Measurements from ENCODE around the gene WARS2.
"Not testable (repeated sequence)": the region's sequence is repeated elsewhere in the genome, so short reads cannot be mapped to it uniquely, and the experiment has no call there.

The WARS2 gene

GRCh38 chr1:119141020-119141424 lies 569 bp upstream of the WARS2 start:
- in situ Hi-C loops (cut with MboI; ENCODE audit: low sequenced_read_pairs) = no loop called here

GRCh38 chr1:119139857-119140176 lies 636 bp downstream of the WARS2 start:
- in situ Hi-C loops (cut with MboI; ENCODE audit: low sequenced_read_pairs) = no loop called here

DNA sequence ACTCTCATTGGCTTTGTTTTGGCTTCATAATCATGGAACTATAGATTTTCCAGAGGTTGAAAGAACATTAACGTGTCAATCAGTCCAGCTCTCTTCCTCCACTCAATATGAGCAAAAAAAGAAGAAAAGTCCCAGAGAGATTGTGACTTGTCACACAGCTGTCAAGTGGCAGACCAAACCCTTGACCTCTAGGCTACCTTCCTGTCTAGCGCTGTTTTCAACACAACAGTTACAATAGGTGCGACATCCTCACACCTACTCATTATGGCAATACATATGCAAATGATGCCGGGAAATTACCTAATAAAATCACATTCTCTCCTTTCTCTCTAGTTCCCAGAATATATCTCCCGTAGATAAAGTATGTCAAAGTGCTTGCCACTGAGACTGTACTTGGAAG lies 1.1 kb downstream of the WARS2 start:
- in situ Hi-C loops (cut with MboI; ENCODE audit: low sequenced_read_pairs) = no loop called here

- in situ Hi-C loops (cut with MboI; ENCODE audit: low sequenced_read_pairs) = no loop called here
Measured at GRCh38 chr1:119136401-119136800, 4.1 kb downstream of the WARS2 start.

- in situ Hi-C loops (cut with MboI; ENCODE audit: low sequenced_read_pairs) = no loop called here
Measured at GRCh38 chr1:119133987-119134386, 6.5 kb downstream of the WARS2 start.

GRCh38 chr1:119132179-119132578 lies 8.3 kb downstream of the WARS2 start:
- in situ Hi-C loops (cut with MboI; ENCODE audit: low sequenced_read_pairs) = no loop called here

GRCh38 chr1:119125874-119126273 lies 14.6 kb downstream of the WARS2 start:
- in situ Hi-C loops (cut with MboI; ENCODE audit: low sequenced_read_pairs) = no loop called here

DNA sequence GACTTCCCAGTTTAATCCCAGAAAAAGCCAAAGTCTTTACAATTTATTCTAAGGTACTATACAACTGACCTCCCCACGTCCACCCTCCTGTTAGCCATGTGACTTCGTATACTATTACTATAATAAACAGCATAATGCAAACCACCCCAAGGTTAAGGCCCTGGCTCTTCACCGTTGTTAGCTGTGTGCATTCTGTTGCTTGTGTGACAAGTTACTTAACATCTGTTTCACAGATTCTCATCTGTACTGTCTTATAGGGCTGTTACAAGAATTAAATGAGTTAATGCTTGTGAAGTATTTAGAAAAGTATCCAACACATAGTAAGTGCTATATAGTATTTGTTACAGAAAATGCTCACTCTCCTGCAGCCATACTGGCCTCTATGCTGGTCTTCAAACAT lies 15.7 kb downstream of the WARS2 start:
- in situ Hi-C loops (cut with MboI; ENCODE audit: low sequenced_read_pairs) = no loop called here

- in situ Hi-C loops (cut with MboI; ENCODE audit: low sequenced_read_pairs) = not testable (repeated sequence)
Measured at GRCh38 chr1:119121872-119122271, 18.6 kb downstream of the WARS2 start.

GRCh38 chr1:119116725-119117124 lies 23.7 kb downstream of the WARS2 start:
- in situ Hi-C loops (cut with MboI; ENCODE audit: low sequenced_read_pairs) = no loop called here

DNA sequence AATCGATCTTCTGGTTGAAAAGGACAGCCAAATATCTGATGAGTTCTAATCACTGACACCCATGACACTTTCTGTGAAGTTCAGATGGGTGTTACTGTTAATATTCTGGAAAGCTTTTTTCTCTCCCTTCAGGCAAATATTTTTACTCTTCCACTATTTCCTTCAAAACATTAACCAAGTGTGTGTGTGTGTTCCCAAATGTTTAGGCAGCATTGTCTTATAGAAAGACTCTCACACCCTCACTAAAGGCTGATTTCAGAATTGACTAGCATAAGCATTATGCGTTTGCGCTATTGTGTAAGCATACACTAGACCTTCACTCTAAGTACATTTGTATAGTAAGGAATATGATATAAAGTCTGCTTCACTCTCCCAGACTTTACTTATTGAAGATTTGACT lies 24.7 kb downstream of the WARS2 start:
- in situ Hi-C loops (cut with MboI; ENCODE audit: low sequenced_read_pairs) = no loop called here

- in situ Hi-C loops (cut with MboI; ENCODE audit: low sequenced_read_pairs) = no loop called here
Measured at GRCh38 chr1:119115311-119115710, 25.1 kb downstream of the WARS2 start.

DNA sequence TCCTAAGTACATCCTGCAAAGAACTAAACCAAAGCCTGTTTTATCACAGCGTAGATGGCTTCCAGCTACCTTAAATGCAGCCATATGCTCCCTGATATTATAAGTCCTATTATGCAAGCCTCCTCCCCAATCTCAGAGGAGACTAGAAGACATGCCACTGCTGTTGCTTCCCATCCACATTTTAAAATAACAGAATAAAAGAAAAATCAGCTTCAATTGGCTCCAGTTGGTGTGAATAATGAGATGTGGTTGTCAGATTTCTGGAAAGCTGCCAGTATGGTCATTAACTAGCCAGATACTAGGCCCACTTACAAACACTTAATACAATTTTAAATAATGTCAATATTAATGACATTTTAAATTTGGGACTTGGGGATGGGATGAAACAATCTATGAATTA lies 25.7 kb downstream of the WARS2 start:
- in situ Hi-C loops (cut with MboI; ENCODE audit: low sequenced_read_pairs) = no loop called here

DNA sequence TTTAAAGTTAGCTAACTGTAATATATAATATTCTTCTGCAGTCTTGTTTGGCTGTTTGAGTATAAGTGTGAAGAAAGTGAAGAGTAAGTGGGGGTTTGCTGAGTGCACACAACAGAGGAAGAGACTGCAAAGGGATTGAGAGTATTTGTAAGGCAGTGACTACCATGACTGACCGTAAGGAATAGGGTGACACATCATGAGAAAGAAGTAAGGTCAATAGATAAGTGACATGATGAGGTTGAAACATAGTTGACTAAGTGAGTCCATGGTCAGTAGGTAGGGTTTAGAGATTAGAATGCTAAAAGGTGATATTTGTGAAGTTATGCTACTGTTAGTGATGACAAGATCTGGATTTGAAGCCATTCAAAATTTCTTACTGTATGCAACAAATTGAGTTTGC lies 27.7 kb downstream of the WARS2 start:
- in situ Hi-C loops (cut with MboI; ENCODE audit: low sequenced_read_pairs) = no loop called here

- in situ Hi-C loops (cut with MboI; ENCODE audit: low sequenced_read_pairs) = no loop called here
Measured at GRCh38 chr1:119112244-119112643, 28.2 kb downstream of the WARS2 start.

DNA sequence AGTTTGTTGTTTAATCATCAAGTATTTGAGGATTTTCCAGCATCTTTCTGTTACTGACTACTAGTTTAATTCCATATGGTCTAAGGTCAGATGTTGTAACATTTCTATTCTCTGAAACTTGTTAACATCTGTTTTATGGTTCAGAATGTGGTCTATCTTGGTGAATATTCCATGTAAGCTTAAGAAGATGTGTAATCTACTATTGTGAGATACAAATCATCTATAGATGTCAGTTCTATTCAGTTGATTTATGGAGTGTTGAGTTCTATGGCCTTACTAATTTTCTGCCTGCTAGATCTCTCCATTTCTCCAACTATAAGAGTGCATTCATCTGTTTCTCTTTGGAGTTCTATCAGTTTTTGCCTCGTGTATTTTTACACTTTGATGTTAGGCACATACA lies 31.5 kb downstream of the WARS2 start:
- in situ Hi-C loops (cut with MboI; ENCODE audit: low sequenced_read_pairs) = no loop called here

GRCh38 chr1:119103764-119104163 lies 36.7 kb downstream of the WARS2 start:
- in situ Hi-C loops (cut with MboI; ENCODE audit: low sequenced_read_pairs) = no loop called here

- in situ Hi-C loops (cut with MboI; ENCODE audit: low sequenced_read_pairs) = no loop called here
Measured at GRCh38 chr1:119102051-119102450, 38.4 kb downstream of the WARS2 start.

- in situ Hi-C loops (cut with MboI; ENCODE audit: low sequenced_read_pairs) = no loop called here
Measured at GRCh38 chr1:119101563-119101962, 38.9 kb downstream of the WARS2 start.

DNA sequence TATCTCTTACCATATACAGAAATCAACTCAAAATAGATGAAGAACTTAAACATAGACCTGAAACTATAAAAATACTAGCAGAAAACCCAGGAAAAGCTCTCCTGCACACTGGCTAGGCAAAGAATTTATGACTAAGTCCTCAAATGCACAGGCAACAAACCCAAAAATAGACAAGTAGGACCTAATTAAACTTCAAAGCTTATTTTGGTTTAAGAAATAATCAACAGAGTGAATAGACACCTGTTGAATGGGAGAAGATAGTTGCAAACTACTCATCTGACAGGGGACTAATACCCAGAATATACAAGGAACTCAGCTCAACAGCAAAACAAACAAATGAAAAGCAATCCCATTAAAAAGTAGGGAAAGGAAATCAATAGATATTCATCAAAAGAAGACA lies 40.7 kb downstream of the WARS2 start:
- in situ Hi-C loops (cut with MboI; ENCODE audit: low sequenced_read_pairs) = no loop called here

- in situ Hi-C loops (cut with MboI; ENCODE audit: low sequenced_read_pairs) = no loop called here
Measured at GRCh38 chr1:119097380-119097779, 43.1 kb downstream of the WARS2 start.

GRCh38 chr1:119093721-119094120 lies 46.7 kb downstream of the WARS2 start:
- in situ Hi-C loops (cut with MboI; ENCODE audit: low sequenced_read_pairs) = no loop called here

- in situ Hi-C loops (cut with MboI; ENCODE audit: low sequenced_read_pairs) = no loop called here
Measured at GRCh38 chr1:119091618-119092017, 48.8 kb downstream of the WARS2 start.

DNA sequence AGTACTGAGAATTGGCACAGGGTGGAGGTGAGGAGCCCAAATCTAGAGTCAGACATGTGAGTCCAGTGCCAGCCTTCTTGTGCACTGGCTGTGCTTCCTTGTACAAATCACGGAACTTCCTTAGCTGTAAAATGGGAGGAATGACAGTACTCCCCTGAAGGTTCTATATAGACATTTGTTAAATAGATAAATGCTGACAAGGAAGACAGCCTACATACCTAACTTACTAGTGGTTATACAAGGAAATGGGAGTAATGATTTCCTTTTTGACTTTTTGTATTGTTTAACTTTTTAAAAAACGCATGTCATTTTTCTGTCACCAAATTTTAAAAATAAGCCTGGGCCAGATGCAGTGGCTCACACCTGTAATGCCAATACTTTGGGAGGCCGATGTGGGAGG lies 50.2 kb downstream of the WARS2 start:
- in situ Hi-C loops (cut with MboI; ENCODE audit: low sequenced_read_pairs) = no loop called here

All from HL-60/S4 treated with retinoic acid at 250 ng/mL for 4 days and 3 days (cell line).